Suppressor macrophage treated with lipopolysaccharide for 1 hour (primary cell): ENCODE data around the gene COMMD3.
"Not testable (repeated sequence)": the region's sequence is repeated elsewhere in the genome, so short reads cannot be mapped to it uniquely, and the experiment has no call there.

Experiments
- DNase-seq, 3 donors: peaks; one replicate each; pipeline ENCODE4 v3.0.0-alpha.2; 2020 to 2022

Gene COMMD3

GRCh38 chr10:22339761-22340328 lies 23.7 kb downstream of the COMMD3 start:
- DNase-seq = no peak

- DNase-seq = peak; percentile 85 to 91 (median 87)
Observed at GRCh38 chr10:22340329-22341189, 24.4 kb downstream of the COMMD3 start.

- DNase-seq = peak in 2 of 3 donors; percentile 35 to 46
Observed at GRCh38 chr10:22341190-22341925, 25.2 kb downstream of the COMMD3 start.

- DNase-seq = no peak
Observed at GRCh38 chr10:22341926-22342196, 25.7 kb downstream of the COMMD3 start.

- no peak for DNase-seq
Observed at GRCh38 chr10:22342421-22342820, 26.2 kb downstream of the COMMD3 start.

DNA sequence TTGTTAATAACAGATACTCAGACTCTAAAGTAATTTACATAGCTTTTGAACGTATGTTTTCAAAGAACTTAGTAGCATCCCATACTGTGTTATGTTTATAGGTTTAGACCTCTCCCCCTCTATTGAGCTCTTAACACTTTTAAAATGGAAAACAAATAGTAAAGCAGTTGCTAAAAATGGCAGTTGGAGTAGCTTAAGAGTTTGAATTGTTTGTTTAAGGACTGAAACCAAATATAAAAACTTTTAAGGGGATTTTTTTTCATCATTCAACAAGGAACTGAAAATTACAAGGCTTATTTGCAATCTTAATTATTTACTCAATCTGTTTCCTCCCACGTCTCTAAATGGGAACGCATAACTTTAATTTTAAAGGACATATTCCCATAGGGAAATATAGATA lies 27.5 kb downstream of the COMMD3 start:
- peak in 1 of 3 donors; percentile 58 for DNase-seq

DNA sequence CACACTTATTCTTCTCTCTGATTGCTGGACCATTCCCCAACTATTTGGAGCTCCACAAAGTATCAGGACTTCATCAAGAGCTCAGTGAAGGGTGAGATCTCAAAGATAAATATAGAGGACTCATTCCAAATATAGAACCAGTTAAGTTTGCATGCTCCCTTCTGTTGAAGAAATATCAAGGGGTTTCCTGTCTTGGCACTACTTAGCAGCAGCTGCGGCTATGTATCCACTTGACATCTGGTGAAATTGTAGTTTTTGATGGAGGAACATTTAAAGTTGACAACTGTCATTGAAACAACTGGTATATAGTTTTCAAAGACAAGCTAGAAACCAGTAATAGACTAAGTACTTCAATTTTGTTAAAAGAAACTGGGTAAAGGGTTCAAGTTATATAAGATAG lies 28.1 kb downstream of the COMMD3 start:
- no peak for DNase-seq

- DNase-seq = no peak
Observed at GRCh38 chr10:22344781-22345300, 28.7 kb downstream of the COMMD3 start.

DNA sequence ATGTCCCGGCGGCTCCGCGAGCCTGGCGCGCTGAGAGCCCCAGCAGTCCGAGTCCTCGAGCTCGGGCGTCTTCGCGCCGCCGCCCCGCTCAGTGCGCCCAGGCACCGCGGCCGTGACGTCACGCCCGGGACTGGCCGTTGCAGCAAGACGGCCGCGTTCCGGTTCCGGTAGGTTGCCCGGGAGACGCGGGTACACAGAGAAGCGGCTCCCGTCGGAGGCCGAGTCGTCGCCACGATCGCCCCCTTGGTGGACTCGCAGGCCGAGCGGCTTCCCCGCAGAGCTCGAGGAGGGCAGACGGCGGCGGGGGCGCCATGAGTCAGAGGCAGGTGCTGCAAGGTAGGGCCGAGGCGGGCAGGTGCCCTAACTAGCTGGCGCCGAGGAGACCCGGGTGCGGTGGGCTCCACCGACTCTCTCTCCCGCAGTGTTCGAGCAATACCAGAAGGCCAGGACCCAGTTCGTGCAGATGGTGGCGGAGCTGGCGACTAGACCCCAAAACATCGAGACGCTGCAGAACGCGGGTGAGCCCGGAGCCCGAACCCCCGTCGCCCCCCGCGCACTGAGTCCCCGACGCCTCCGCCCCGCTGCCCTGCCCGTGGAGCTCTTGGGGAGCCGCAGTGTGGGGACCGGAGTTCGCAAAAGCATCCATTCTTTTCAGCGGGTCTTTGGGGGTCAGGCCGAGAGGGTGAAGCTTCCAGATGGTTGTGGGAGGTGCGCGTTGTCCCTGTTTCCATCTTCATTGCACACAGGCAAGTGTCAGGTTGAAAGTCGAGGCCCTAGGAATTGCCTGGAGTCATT lies 29.3 kb downstream of the COMMD3 start, which contains the start of gene SPAG6:
Gene SPAG6 (plus strand): TSS at position 196 of the 795 bp plus-strand sequence. CDS start 116 bp downstream, at position 312.
- peak; percentile 78 to 87 (median 81) for DNase-seq

GRCh38 chr10:22346096-22346661 lies 30.0 kb downstream of the COMMD3 start:
- DNase-seq = no peak

DNA sequence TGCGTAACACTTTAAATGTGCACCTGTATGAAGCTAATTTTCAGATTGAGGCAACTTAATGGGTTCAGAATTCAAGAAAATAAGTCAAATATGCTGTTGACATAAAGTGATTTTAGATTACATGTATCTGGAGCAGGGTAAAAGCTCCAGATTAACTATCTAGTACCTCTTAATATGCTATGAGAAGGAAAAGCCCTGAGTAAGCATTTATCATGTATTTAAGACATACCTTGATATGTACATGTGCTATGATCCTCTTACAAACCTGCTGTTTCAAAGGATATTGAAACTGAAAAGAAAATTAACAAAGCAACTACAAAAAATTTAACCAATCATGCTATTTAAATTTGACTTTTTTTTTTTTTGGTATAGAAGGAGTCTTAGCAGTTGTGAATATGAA lies 33.6 kb downstream of the COMMD3 start:
- DNase-seq = no peak

DNA sequence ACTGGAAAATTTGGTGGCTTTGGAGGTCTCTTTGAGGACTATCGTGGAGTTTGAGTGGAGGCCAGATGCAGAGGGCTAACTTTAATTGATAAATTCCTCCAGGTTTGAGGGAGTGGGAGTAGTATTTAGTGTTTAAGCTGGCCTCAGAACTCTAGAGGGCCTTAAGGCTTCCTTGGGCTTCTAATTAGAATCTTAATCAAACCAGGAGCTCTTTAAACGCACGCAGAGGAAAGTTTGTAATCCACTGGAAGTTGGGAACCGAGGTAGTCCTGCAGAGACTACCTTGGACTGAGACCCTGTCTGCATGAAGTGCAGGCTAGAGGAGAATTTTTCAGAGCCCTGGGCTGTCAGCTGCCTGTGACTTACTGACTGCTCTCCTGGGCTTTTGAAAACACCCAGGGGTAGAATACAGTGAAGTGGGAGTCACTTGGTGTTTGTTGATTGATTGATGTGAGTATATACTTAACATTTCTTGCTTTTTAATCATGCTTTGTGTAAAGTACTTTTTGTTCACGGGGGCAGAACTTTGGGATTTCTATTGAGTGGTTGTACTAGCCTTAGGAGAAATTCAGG lies 35.0 kb downstream of the COMMD3 start:
- DNase-seq = no peak

DNA sequence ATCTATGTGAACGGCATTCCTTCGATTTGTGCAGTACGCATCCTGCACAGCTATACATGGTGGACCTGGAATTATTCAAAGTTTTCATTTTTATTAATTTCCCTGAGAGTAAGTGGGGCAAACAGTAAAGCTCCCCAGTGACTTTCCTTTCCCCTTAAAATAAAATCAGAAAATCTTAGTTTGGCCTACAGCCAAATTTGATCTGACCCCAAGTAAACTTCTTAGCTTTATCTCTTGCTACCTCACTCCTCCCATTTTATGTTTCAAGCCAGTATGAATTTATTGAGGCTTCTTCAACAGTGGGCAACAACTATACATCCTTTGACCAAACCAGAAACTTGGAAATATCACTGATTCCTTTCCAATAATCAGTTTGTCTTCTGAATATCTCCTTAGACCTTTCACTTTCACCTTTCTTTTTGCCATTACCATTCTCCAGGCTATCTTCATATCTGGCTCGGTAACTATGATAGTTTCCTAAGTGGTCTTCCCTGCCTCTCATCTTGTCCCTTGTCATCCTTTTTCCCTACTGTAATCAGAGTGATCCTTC lies 40.2 kb downstream of the COMMD3 start:
- no peak for DNase-seq

DNA sequence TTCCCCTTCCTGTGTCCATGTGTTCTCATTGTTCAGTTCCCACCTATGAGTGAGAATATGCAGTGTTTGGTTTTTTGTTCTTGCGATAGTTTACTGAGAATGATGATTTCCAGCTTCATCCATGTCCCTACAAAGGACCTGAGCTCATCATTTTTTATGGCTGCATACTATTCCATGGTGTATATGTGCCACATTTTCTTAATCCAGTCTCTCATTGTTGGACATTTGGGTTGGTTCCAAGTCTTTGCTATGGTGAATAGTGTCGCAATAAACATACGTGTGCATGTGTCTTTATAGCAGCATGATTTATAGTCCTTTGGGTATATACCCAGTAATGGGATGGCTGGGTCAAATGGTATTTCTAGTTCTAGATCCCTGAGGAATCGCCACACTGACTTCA lies 41.6 kb downstream of the COMMD3 start:
- not testable (repeated sequence) for DNase-seq

DNA sequence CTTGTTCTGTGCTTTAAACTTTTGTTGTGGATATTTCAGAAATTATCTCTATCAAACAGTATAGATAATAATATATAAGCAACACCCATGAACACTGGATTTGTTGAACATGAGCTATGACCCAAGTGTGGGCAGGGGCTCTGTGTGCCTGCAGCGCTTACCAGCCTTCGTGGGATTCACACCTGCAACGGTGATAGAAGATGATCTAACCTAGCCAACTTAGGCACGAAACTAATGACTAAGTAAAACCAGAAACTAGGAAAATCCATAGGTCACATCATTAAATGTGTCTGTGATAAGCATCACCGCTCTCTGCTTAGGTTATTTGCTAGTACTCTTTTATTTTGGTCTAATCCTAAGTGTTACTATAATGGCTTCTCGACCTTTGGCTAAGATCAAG lies 47.1 kb downstream of the COMMD3 start:
- DNase-seq = no peak

GRCh38 chr10:22364407-22365140 lies 48.4 kb downstream of the COMMD3 start:
- DNase-seq = no peak

DNA sequence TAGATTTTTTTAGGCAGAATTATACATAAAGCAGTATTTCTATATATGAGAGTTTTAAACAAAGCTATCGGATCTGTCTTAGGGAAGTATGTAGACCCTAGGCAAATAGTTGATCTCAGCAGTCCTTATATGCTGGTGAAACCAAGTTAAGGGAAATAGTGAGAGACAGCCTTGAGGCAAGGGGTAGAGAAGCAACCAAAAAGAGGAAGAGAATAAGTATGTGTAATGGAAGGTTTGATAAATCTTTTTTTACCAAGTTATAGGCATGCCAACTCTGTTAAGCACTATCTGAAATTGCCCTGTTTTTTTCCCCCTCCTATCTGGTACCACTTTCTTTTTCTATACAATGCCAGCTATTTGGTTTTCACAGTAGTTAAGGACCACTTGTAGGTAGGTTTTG lies 49.0 kb downstream of the COMMD3 start:
- peak; percentile 41 to 69 (median 62) for DNase-seq

GRCh38 chr10:22365644-22366434 lies 49.7 kb downstream of the COMMD3 start:
- DNase-seq = no peak

DNA sequence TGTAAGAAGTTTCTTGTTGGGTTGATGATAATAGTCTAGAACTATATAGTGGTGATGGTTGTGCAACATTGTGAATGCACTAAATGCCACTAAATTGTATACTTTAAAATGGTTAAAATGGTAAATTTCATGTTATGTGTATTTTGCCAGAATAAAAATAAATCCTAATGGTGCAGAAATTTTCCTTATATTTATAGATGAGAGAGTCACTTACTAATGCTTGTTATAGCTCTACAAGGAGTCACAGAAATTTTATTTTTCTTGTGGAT lies 50.2 kb downstream of the COMMD3 start:
- DNase-seq = no peak

DNA sequence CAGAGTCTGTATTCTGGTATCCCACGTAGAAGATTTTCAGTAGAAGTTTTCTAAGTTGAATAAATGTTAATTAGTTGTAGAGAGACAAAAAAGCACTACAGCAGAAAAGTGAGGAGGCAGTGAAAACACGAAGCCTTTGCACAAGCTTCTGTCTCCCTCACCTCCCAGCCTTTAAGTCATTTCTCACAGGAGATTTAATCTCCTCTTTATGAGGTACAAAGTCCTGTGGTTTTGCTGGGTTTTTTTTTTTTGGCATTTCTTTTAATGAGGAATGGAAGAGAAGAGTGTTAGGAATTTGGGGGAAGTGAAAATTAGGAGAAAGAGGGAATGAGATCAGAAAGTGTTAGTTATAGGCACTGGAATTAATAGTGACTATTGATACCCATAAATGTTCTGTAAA lies 50.6 kb downstream of the COMMD3 start:
- no peak for DNase-seq
